HepG2 (cell line): ENCODE measurements around the gene ABHD4. TPM values are rescaled to one million over a fixed set of nuclear protein-coding genes. Genes with fewer than 3 reads are reported as not detected.
A peak's percentile ranks its signal among the peaks of the same experiment; 100 is the strongest.

Experiments used
- AKNA ChIP-seq: sonication (generic); formaldehyde crosslinking; IDR thresholded peaks from 2 replicates; pipeline ENCODE4 v1.4.0; 2020; ENCODE audit warnings: missing genetic modification reagents, borderline replicate concordance
- DMAP1 ChIP-seq: IDR thresholded peaks from 2 replicates; pipeline ENCODE4 v1.6.1; 2016
- JARID2 ChIP-seq: sonication (generic); formaldehyde crosslinking; IDR thresholded peaks from 2 replicates; pipeline ENCODE4 v1.8.1; 2023; ENCODE audit warnings: missing genetic modification reagents, inconsistent platforms; ENCODE audit not compliant: insufficient replicate concordance
- MYC ChIP-seq: sonication (generic); formaldehyde crosslinking; IDR thresholded peaks from 2 replicates; pipeline ENCODE4 v1.9.0; 2021; ENCODE audit warnings: missing genetic modification reagents, borderline replicate concordance
- NR3C1 ChIP-seq: sonication (generic); formaldehyde crosslinking; IDR thresholded peaks from 2 replicates; pipeline ENCODE4 v1.4.0; 2020; ENCODE audit warnings: missing genetic modification reagents
- SMARCE1 ChIP-seq: fragments of 450-650 bp; IDR thresholded peaks from 2 replicates; pipeline ENCODE4 v1.6.1; 2017; ENCODE audit warnings: borderline replicate concordance
- TRIM24 ChIP-seq: sonication (generic); formaldehyde crosslinking; IDR thresholded peaks from 2 replicates; pipeline ENCODE4 v1.8.0; 2022; ENCODE audit warnings: mild to moderate bottlenecking, missing genetic modification reagents
- WIZ ChIP-seq: sonication (generic); formaldehyde crosslinking; IDR thresholded peaks from 2 replicates; pipeline ENCODE4 v1.5.1; 2020; ENCODE audit warnings: mild to moderate bottlenecking, missing genetic modification reagents
- ZBTB7A ChIP-seq: sonication (generic); formaldehyde crosslinking; IDR thresholded peaks from 2 replicates; pipeline ENCODE4 v1.8.0; 2022; ENCODE audit warnings: mild to moderate bottlenecking, missing genetic modification reagents
- ZFP36L2 ChIP-seq: sonication (generic); formaldehyde crosslinking; IDR thresholded peaks from 2 replicates; pipeline ENCODE4 v1.4.0; 2020; ENCODE audit warnings: missing genetic modification reagents
- ZNF563 ChIP-seq: sonication (generic); formaldehyde crosslinking; IDR thresholded peaks from 2 replicates; pipeline ENCODE4 v1.8.0; 2022; ENCODE audit warnings: mild to moderate bottlenecking, moderate library complexity, missing genetic modification reagents
- ZNF564 ChIP-seq: sonication (generic); formaldehyde crosslinking; IDR thresholded peaks from 2 replicates; pipeline ENCODE4 v1.8.1; 2023; ENCODE audit warnings: mild to moderate bottlenecking, missing genetic modification reagents
- ZNF704 ChIP-seq: sonication (generic); formaldehyde crosslinking; IDR thresholded peaks from 2 replicates; pipeline ENCODE4 v1.8.1; 2023; ENCODE audit warnings: mild to moderate bottlenecking, inconsistent platforms, moderate library complexity, missing genetic modification reagents, borderline replicate concordance
- ZNF710 ChIP-seq: sonication (generic); formaldehyde crosslinking; IDR thresholded peaks from 2 replicates; pipeline ENCODE4 v1.5.0; 2020; ENCODE audit warnings: mild to moderate bottlenecking, missing genetic modification reagents, borderline replicate concordance
- ZNF737 ChIP-seq: sonication (generic); formaldehyde crosslinking; IDR thresholded peaks from 2 replicates; pipeline ENCODE4 v1.5.0; 2020; ENCODE audit warnings: missing genetic modification reagents, mild to moderate bottlenecking, borderline replicate concordance
- polyA plus RNA-seq, 8 experiments: library from polyadenylated mRNA; depleted of rRNA in 3 of 8; stranded (reverse) in 7 of 8; unstranded in 1 of 8; fragments of >200 nt; fragmentation: Illumina TruSeq in 4 of 8; extraction: Trizol in 4 of 8; gene quantifications; 2 replicates each; pipeline versions ENCODE4 v1.2.1 to v1.2.3, GENCODE V29; 2011 to 2016; ENCODE audit warnings: low read depth in 4 of 8, missing spikeins in 1 of 8, mixed read lengths in 1 of 8; ENCODE audit not compliant: insufficient read depth in 1 of 8
- total RNA-seq, 5 experiments: library from RNA; depleted of rRNA; stranded (reverse); fragments of >200 nt; fragmentation: Illumina TruSeq; extraction: Trizol; gene quantifications; 2 replicates each; pipeline ENCODE4 v1.2.3, GENCODE V29; 2016; ENCODE audit warnings: low read depth in 1 of 5
- TF ChIP-seq, protein P1 (sequence below): sonication (generic); formaldehyde crosslinking; conservative IDR thresholded peaks from 2 replicates; pipeline ENCODE4 v1.4.0; 2020; ENCODE audit warnings: missing genetic modification reagents
- TF ChIP-seq, protein P2 (sequence below): sonication (generic); formaldehyde crosslinking; IDR thresholded peaks from 2 replicates; pipeline ENCODE4 v1.4.0; 2020; ENCODE audit warnings: mild to moderate bottlenecking, missing genetic modification reagents

The ABHD4 gene
- total and polyA plus RNA-seq, 2 of the 13 experiments (the other 11 are each of a cell fraction or from before 2014, with no cell fraction given), result 16.1 to 47.5 TPM

DNA sequence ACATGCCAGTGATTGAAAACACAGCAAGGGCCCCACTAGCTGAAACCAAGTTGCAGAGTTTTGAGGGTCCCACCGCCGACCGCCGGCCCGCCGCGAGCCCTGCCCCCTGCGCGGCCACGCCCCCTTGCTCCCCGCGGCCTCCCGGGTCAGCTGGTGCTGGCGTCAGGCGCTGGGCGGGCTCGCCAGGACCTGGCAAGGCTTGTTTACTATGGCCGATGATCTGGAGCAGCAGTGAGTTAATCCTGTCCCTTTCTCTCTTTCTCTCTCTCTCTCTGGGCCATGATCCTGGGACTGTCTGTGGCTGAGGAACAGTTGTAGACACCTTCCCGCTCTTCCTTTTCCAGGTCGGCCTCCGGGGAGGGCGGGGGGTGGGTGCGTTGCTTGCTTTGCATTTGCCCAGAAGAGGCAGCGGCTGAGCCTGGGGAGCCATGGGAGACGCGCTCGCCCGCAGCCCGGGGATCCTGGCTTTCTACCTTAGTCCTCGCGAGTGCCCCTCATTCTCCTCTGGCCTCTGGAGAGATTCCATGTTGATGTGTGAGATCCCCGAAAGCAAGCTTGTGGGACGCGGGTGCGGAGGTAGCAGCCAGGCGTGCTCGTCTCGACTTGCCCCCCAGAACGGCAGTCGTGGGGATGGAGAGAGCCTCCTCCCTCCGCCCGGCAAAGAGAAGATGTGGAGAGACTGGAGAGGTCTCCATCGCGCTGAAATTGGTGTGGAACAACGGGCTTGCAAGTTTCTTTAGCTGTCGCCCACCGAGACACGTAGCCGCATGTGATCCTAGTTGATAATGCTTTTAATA, at the start of gene ABHD4 (continued):
- no peak for TF ChIP-seq TRIM24 (CRISPR knock-in tag)
- TF ChIP-seq SMARCE1, result no peak
- no peak for TF ChIP-seq AKNA
- TF ChIP-seq DMAP1 (CRISPR knock-in tag), result peak; percentile 87
- TF ChIP-seq NR3C1 (CRISPR knock-in tag), result no peak
- no peak for TF ChIP-seq ZFP36L2 (CRISPR knock-in tag)
- TF ChIP-seq JARID2 (CRISPR knock-in tag), result no peak
- 0 out of 2 replicates have a peak, but pooled peaks have one; percentile 63 for TF ChIP-seq ZBTB7A (CRISPR knock-in tag)
- TF ChIP-seq WIZ (CRISPR knock-in tag), result no peak; the same call in 1 of the 2 replicates
- TF ChIP-seq, protein P1, sequence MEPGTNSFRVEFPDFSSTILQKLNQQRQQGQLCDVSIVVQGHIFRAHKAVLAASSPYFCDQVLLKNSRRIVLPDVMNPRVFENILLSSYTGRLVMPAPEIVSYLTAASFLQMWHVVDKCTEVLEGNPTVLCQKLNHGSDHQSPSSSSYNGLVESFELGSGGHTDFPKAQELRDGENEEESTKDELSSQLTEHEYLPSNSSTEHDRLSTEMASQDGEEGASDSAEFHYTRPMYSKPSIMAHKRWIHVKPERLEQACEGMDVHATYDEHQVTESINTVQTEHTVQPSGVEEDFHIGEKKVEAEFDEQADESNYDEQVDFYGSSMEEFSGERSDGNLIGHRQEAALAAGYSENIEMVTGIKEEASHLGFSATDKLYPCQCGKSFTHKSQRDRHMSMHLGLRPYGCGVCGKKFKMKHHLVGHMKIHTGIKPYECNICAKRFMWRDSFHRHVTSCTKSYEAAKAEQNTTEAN, result peak; percentile 44; the same call in 1 of the 2 replicates
- peak; percentile 57 for TF ChIP-seq MYC (CRISPR knock-in tag)
- TF ChIP-seq ZNF563 (CRISPR knock-in tag), result peak; percentile 92
- TF ChIP-seq ZNF564 (CRISPR knock-in tag), result peak; percentile 61; the same call in 1 of the 2 replicates
- no peak for TF ChIP-seq ZNF737
- peak; percentile 80 for TF ChIP-seq ZNF704
- peak; percentile 25; the same call in 1 of the 2 replicates for TF ChIP-seq ZNF710 (CRISPR knock-in tag)
- TF ChIP-seq, protein P2, sequence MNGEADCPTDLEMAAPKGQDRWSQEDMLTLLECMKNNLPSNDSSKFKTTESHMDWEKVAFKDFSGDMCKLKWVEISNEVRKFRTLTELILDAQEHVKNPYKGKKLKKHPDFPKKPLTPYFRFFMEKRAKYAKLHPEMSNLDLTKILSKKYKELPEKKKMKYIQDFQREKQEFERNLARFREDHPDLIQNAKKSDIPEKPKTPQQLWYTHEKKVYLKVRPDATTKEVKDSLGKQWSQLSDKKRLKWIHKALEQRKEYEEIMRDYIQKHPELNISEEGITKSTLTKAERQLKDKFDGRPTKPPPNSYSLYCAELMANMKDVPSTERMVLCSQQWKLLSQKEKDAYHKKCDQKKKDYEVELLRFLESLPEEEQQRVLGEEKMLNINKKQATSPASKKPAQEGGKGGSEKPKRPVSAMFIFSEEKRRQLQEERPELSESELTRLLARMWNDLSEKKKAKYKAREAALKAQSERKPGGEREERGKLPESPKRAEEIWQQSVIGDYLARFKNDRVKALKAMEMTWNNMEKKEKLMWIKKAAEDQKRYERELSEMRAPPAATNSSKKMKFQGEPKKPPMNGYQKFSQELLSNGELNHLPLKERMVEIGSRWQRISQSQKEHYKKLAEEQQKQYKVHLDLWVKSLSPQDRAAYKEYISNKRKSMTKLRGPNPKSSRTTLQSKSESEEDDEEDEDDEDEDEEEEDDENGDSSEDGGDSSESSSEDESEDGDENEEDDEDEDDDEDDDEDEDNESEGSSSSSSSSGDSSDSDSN (CRISPR knock-in tag), result peak; percentile 96
